ENCODE results near the gene NOL12.

DNA sequence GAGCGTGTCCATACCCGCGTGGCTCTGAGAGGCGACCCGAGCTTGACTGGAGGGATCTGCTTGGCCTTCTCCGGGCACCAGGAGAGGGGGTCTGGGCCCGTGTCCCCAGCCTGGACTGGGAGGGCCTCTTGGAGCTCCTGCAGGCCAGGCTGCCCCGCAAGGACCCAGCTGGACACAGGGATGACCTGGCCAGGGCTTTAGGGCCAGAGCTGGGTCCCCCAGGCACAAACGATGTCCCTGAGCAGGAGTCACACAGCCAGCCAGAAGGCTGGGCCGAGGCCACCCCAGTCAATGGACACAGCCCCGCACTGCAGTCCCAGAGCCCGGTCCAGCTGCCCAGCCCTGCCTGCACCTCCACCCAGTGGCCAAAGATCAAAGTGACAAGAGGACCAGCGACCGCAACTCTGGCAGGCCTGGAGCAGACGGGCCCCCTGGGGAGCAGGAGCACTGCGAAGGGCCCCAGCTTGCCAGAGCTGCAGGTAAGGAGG, 48.9 kb downstream of the NOL12 start:
- TF ChIP-seq, protein P1, sequence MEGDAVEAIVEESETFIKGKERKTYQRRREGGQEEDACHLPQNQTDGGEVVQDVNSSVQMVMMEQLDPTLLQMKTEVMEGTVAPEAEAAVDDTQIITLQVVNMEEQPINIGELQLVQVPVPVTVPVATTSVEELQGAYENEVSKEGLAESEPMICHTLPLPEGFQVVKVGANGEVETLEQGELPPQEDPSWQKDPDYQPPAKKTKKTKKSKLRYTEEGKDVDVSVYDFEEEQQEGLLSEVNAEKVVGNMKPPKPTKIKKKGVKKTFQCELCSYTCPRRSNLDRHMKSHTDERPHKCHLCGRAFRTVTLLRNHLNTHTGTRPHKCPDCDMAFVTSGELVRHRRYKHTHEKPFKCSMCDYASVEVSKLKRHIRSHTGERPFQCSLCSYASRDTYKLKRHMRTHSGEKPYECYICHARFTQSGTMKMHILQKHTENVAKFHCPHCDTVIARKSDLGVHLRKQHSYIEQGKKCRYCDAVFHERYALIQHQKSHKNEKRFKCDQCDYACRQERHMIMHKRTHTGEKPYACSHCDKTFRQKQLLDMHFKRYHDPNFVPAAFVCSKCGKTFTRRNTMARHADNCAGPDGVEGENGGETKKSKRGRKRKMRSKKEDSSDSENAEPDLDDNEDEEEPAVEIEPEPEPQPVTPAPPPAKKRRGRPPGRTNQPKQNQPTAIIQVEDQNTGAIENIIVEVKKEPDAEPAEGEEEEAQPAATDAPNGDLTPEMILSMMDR (IDR thresholded peaks at IDR 0.05), result no peak
- TF ChIP-seq POLR2A (IDR thresholded peaks at IDR 0.05), result no peak
- no peak for TF ChIP-seq POLR2AphosphoS5 (IDR thresholded peaks at IDR 0.05)
